Adrenal gland (tissue), 12 donors: ENCODE data around the gene PARD3B. TPM values are rescaled to one million over a fixed set of nuclear protein-coding genes. Genes with fewer than 3 reads are reported as not detected.
"Not testable (repeated sequence)": the region's sequence is repeated elsewhere in the genome, so short reads cannot be mapped to it uniquely, and the experiment has no call there.

ENCODE experiments used
- DNase-seq, 7 donors: peaks; one replicate each; pipeline ENCODE4 v3.0.0-alpha.2; 2019 to 2020
- H3K27ac ChIP-seq, 5 donors: fragments of 200-600 bp; sonication (generic) in 4 of 5; 1 replicate in 3 of 5; 2 replicates in 2 of 5; pipeline versions ENCODE4 v1.5.1 to v1.8.0; 2016 to 2020; ENCODE audit warnings: mild to moderate bottlenecking in 1 of 5
- H3K27me3 ChIP-seq: fragments of 200-600 bp; 2 replicates; pipeline ENCODE4 v1.8.0; 2021
- H3K36me3 ChIP-seq, 2 donors: fragments of 200-600 bp; replicated peaks in 1 of 2; 1 replicate in 1 of 2; 2 replicates in 1 of 2; pipeline versions ENCODE4 v1.5.1 to v1.8.0; 2018 to 2022
- H3K4me1 ChIP-seq, 2 donors: fragments of 200-600 bp; replicated peaks in 1 of 2; 1 replicate in 1 of 2; 2 replicates in 1 of 2; pipeline versions ENCODE4 v1.5.1 to v1.8.0; 2018 to 2021
- H3K4me3 ChIP-seq, 4 donors: fragments of 200-600 bp; sonication (generic) in 3 of 4; one replicate each; pipeline ENCODE4 v1.5.1; 2016 to 2018
- H3K9me3 ChIP-seq, 3 donors: fragments of 200-600 bp; sonication (generic) in 1 of 3; replicated peaks in 1 of 3; 1 replicate in 2 of 3; 2 replicates in 1 of 3; pipeline versions ENCODE4 v1.5.1 to v1.8.0; 2016 to 2021
- CTCF ChIP-seq, 6 experiments: fragments of 450-650 bp in 4 of 6; fragments of 200-600 bp in 2 of 6; sonication (generic) in 1 of 6; IDR thresholded peaks; 1 replicate in 5 of 6; 2 replicates in 1 of 6; pipeline versions ENCODE4 v1.5.1 to v1.8.0; 2016 to 2021; ENCODE audit warnings: antibody characterized with exemption in 6 of 6, mild to moderate bottlenecking in 2 of 6, moderate library complexity in 1 of 6
- POLR2A ChIP-seq, 2 donors: fragments of 450-650 bp; IDR thresholded peaks; one replicate each; pipeline ENCODE4 v1.6.1; 2017; ENCODE audit warnings: antibody characterized with exemption in 2 of 2, mild to moderate bottlenecking in 2 of 2, moderate library complexity in 1 of 2
- WGBS, 4 donors: extraction: QIAGEN DNeasy Blood & Tissue Kit in 2 of 4; methylation state at CpG; one replicate each; pipeline versions ENCODE4 v1.1.5 to v1.1.7; 2013 to 2017; 5-methylcytosine and 5-hydroxymethylcytosine counted together
- intact Hi-C, 2 donors: fragments of 100-400 bp; cut with DNase I; formaldehyde crosslinking; loops; one replicate each; pipeline versions ENCODE4 v1.14.1 to v1.15.0; 2022 to 2023
- polyA plus RNA-seq, 3 donors: library from polyadenylated mRNA; stranded (reverse); fragments of 200-250 nt in 2 of 3; fragments of 350-450 nt in 1 of 3; fragmentation: Illumina TruSeq in 1 of 3; extraction: RNeasy Lipid Tissue Mini Kit (QIAGEN cat#74804) in 1 of 3; gene quantifications; one replicate each; pipeline ENCODE4 v1.2.3, GENCODE V29; 2013 to 2014
- total RNA-seq, 9 donors: library from RNA; depleted of rRNA in 4 of 9; stranded (reverse); fragments of >200 nt in 4 of 9; fragments of 120-200 nt in 1 of 9; fragmentation: NEBNext Ultra II Directional in 1 of 9; extraction: Animal tissue kit (Norgen Biotek cat#: 25700) in 1 of 9; gene quantifications; one replicate each; pipeline versions ENCODE4 v1.1.0 to v1.2.4, GENCODE V29; 2013 to 2023
- donor health status: healthy with polysubstance abuse.
- donor health status: Bipolar disorder and iron deficiency.
- donor health status: DM: yes; HTN: yes; CAD: no.
- donor health status: DM: no; HTN: no; CAD: no.
- donor health status: DM: no; HTN: no; CAD: no.
- donor health status: DM: yes; HTN: yes; CAD: no.

PARD3B gene
- total and polyA plus RNA-seq, 12 donors = 1.9 to 20.4 (median 9.5) TPM

GRCh38 chr2:205484764-205485163 is 939.5 kb downstream of the PARD3B start:
- no peaks in the 10 kb centered on the region for H3K9me3 ChIP-seq
- intact Hi-C loops = no loop called here
- no peaks in the 10 kb centered on the region for H3K27me3 ChIP-seq
- 72 to 80% (median 76%) methylated on average over 4 of the region's 4 CpGs for WGBS, 4 donors
- H3K36me3 ChIP-seq = no peaks in the 10 kb centered on the region
- H3K4me1 ChIP-seq = no peaks in the 10 kb centered on the region
- no peak overlapping the region for H3K27ac ChIP-seq
- no peak overlapping the region for H3K4me3 ChIP-seq
- TF ChIP-seq POLR2A (IDR thresholded peaks at IDR 0.05) (no peak), CTCF (IDR thresholded peaks at IDR 0.05) (no peak)
- no peak for DNase-seq

- intact Hi-C loops, H3K27me3 ChIP-seq, H3K4me1 ChIP-seq, DNase-seq, H3K36me3 ChIP-seq, H3K27ac ChIP-seq, H3K9me3 ChIP-seq, H3K4me3 ChIP-seq: not testable (repeated sequence)
- 95 to 99% (median 98%) methylated on average over 2 of the region's 2 CpGs for WGBS, 4 donors
These were observed 948.3 kb downstream of the PARD3B start for GRCh38 chr2:205493528-205493927.

- Histone ChIP-seq H3K4me3 (no peak overlapping the region), H3K27ac (no peak overlapping the region), H3K27me3 (no peaks in the 10 kb centered on the region), H3K4me1 (no peaks in the 10 kb centered on the region), H3K36me3 (no peaks in the 10 kb centered on the region), H3K9me3 (no peaks in the 10 kb centered on the region)
- intact Hi-C loops = no loop called here
- DNase-seq = no peak
- TF ChIP-seq CTCF (IDR thresholded peaks at IDR 0.05) (no peak), POLR2A (IDR thresholded peaks at IDR 0.05) (no peak)
- 91 to 94% (median 92%) methylated on average over 7 of the region's 7 CpGs for WGBS, 4 donors
These were observed 949.4 kb downstream of the PARD3B start for GRCh38 chr2:205494537-205495235.

GRCh38 chr2:205495819-205496218 is 950.5 kb downstream of the PARD3B start:
- no peak for DNase-seq
- intact Hi-C loops = no loop called here
- Histone ChIP-seq H3K36me3 (no peaks in the 10 kb centered on the region), H3K9me3 (no peaks in the 10 kb centered on the region), H3K27me3 (no peaks in the 10 kb centered on the region), H3K4me3 (no peak overlapping the region), H3K27ac (no peak overlapping the region), H3K4me1 (no peaks in the 10 kb centered on the region)
- WGBS, 4 donors = 79 to 86% (median 86%) methylated on average over 1 of the region's 1 CpG
- TF ChIP-seq CTCF (IDR thresholded peaks at IDR 0.05) (no peak), POLR2A (IDR thresholded peaks at IDR 0.05) (no peak)

GRCh38 chr2:205496370-205496769 is 951.1 kb downstream of the PARD3B start:
- no peaks in the 10 kb centered on the region for H3K27me3 ChIP-seq
- TF ChIP-seq POLR2A (IDR thresholded peaks at IDR 0.05) (no peak), CTCF (IDR thresholded peaks at IDR 0.05) (no peak)
- intact Hi-C loops = no loop called here
- 83 to 97% (median 92%) methylated on average over 1 of the region's 1 CpG for WGBS, 4 donors
- no peak overlapping the region for H3K27ac ChIP-seq
- H3K4me1 ChIP-seq = no peaks in the 10 kb centered on the region
- no peaks in the 10 kb centered on the region for H3K36me3 ChIP-seq
- no peaks in the 10 kb centered on the region for H3K9me3 ChIP-seq
- H3K4me3 ChIP-seq = no peak overlapping the region
- DNase-seq = no peak
